ENCODE data around the gene FAM135A. TPM values are rescaled to one million over a fixed set of nuclear protein-coding genes. Genes with fewer than 3 reads are reported as not detected.
"Not testable (repeated sequence)": the region's sequence is repeated elsewhere in the genome, so short reads cannot be mapped to it uniquely, and the experiment has no call there.

The FAM135A gene
- total and polyA plus RNA-seq, 4 experiments from 2014 or later: 1.4 to 14.5 (median 7.1) TPM

DNA sequence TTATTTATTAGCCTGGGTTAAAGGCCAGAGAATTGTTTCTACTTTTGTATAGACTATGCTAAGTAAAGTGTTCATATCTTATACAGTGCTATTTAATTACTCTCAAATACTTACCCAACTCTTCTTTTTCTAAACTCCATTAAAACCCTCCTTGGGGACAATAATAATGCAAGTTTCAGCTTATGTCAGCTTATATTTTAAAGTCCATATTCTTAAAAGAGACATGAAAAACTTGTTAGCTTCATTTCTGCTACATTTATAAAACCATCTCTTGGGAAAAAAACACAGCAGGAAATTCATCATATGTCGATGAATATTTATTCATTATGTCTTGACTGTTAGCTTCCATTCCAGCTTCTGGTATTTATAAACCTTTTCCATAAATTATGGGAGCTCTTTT is 81.5 kb downstream of the FAM135A start:
- Mint-ChIP-seq H3K4me3 (no peak overlapping the region), H3K36me3 (peaks cover 22 to 27% of the 10 kb centered on the region in 2 donors), H3K4me1 (no peaks in the 10 kb centered on the region), H3K27me3 (no peaks in the 10 kb centered on the region), H3K27ac (no peak overlapping the region), H3K9me3 (peaks cover 2 to 23% (median 11%) of the 10 kb centered on the region in 8 donors)
- no peaks in the 10 kb centered on the region for H3K27me3 ChIP-seq (ENCODE audit: insufficient read depth, low read length)
- no peak overlapping the region for H3K4me3 ChIP-seq (ENCODE audit: low read length in 2 of 2)
- no peak overlapping the region for H3K27ac ChIP-seq (ENCODE audit: low read depth, low read length)
- DNase-seq: no peak
- H3K36me3 ChIP-seq (ENCODE audit: insufficient read depth, low read length): no peaks in the 10 kb centered on the region
- intact Hi-C loops (cut with micrococcal nuclease): no loop called here
- ChIA-PET CTCF (ENCODE audit: partially characterized antibody) (no interaction called here), POLR2A (ENCODE audit: partially characterized antibody) (no interaction called here)
- H3K9me3 ChIP-seq (ENCODE audit: control insufficient read depth in 1 of 2, low read length in 2 of 2): no peaks in the 10 kb centered on the region
- H3K4me1 ChIP-seq (ENCODE audit: insufficient read depth, low read length): no peaks in the 10 kb centered on the region

DNA sequence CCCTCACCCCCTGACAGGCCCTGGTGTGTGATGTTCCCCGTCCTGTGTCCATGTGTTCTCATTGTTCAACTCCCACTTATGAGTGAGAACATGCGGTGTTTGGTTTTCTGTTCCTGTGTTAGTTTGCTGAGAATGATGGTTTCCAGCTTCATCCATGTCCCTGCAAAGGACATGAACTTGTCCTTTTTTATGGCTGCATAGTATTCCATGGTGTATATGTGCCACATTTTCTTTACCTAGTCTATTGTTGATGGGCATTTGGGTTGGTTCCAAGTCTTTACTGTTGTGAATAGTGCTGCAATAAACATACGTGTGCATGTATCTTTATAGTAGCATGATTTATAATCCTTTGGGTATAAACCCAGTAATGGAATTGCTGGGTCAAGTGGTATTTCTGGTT is 82.5 kb downstream of the FAM135A start:
- not testable (repeated sequence) for H3K27me3 Mint-ChIP-seq

DNA sequence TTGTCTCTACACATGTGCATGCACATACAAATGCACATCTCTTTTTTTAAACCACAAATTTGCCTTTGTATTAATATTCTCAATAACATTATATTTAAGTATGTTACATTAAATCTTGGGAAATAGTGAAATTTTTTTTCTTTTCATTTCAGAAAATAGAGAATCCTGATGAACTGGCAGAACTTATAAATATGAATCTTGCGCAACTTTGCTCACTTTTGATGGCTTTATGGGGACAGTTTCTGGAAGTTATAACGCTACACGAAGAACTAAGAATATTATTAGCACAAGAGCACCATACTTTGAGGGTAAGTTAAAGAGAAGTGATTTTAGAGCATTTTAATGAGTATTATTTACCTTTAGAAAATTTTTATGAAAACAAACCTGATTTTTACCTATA is 89.2 kb downstream of the FAM135A start:
- Histone ChIP-seq H3K4me3 (ENCODE audit: low read length in 2 of 2) (no peak overlapping the region), H3K4me1 (ENCODE audit: insufficient read depth, low read length) (no peaks in the 10 kb centered on the region), H3K36me3 (ENCODE audit: insufficient read depth, low read length) (no peaks in the 10 kb centered on the region), H3K27me3 (ENCODE audit: insufficient read depth, low read length) (no peaks in the 10 kb centered on the region), H3K9me3 (ENCODE audit: control insufficient read depth in 1 of 2, low read length in 2 of 2) (peaks cover 0 to 3% of the 10 kb centered on the region in 2 donors), H3K27ac (ENCODE audit: low read depth, low read length) (no peak overlapping the region)
- intact Hi-C loops (cut with micrococcal nuclease): no loop called here
- DNase-seq: no peak
- ChIA-PET CTCF (ENCODE audit: partially characterized antibody) (no interaction called here), POLR2A (ENCODE audit: partially characterized antibody) (no interaction called here)
- no peaks in the 10 kb centered on the region for H3K27me3 Mint-ChIP-seq
- peaks cover 55 to 73% of the 10 kb centered on the region in 2 donors for H3K36me3 Mint-ChIP-seq
- H3K4me3 Mint-ChIP-seq: no peak overlapping the region
- peaks cover 0 to 43% (median 20%) of the 10 kb centered on the region in 8 donors for H3K9me3 Mint-ChIP-seq
- no peak overlapping the region for H3K27ac Mint-ChIP-seq
- no peaks in the 10 kb centered on the region for H3K4me1 Mint-ChIP-seq

More for the DNA sequence above, 82.5 kb downstream of the FAM135A start:
- H3K36me3 ChIP-seq (ENCODE audit: insufficient read depth, low read length); DNase-seq; CTCF ChIA-PET (ENCODE audit: partially characterized antibody); POLR2A ChIA-PET (ENCODE audit: partially characterized antibody); H3K27me3 ChIP-seq (ENCODE audit: insufficient read depth, low read length); H3K9me3 ChIP-seq (ENCODE audit: control insufficient read depth in 1 of 2, low read length in 2 of 2); H3K4me3 ChIP-seq (ENCODE audit: low read length in 2 of 2); H3K27ac ChIP-seq (ENCODE audit: low read depth, low read length); H3K4me3 Mint-ChIP-seq; H3K4me1 Mint-ChIP-seq; intact Hi-C loops (cut with micrococcal nuclease); H3K4me1 ChIP-seq (ENCODE audit: insufficient read depth, low read length): not testable (repeated sequence)
- Mint-ChIP-seq H3K9me3 (peaks cover 2 to 26% (median 14%) of the 10 kb centered on the region in 8 donors), H3K36me3 (peaks cover 29 to 32% of the 10 kb centered on the region in 2 donors), H3K27ac (peak overlapping the region in 1 of 7 donors; percentile 49)

- intact Hi-C loops (cut with micrococcal nuclease): no loop called here
- Histone ChIP-seq H3K36me3 (ENCODE audit: insufficient read depth, low read length) (no peaks in the 10 kb centered on the region), H3K27me3 (ENCODE audit: insufficient read depth, low read length) (no peaks in the 10 kb centered on the region), H3K9me3 (ENCODE audit: control insufficient read depth in 1 of 2, low read length in 2 of 2) (peaks cover 0 to 3% of the 10 kb centered on the region in 2 donors), H3K27ac (ENCODE audit: low read depth, low read length) (no peak overlapping the region), H3K4me1 (ENCODE audit: insufficient read depth, low read length) (no peaks in the 10 kb centered on the region), H3K4me3 (ENCODE audit: low read length in 2 of 2) (no peak overlapping the region)
- H3K9me3 Mint-ChIP-seq: peaks cover 0 to 32% (median 14%) of the 10 kb centered on the region in 8 donors
- H3K4me3 Mint-ChIP-seq: no peak overlapping the region
- POLR2A ChIA-PET (ENCODE audit: partially characterized antibody): no interaction called here
- no peaks in the 10 kb centered on the region for H3K4me1 Mint-ChIP-seq
- no peak overlapping the region for H3K27ac Mint-ChIP-seq
- CTCF ChIA-PET (ENCODE audit: partially characterized antibody): no interaction called here
- H3K27me3 Mint-ChIP-seq: no peaks in the 10 kb centered on the region
- peaks cover 50 to 61% of the 10 kb centered on the region in 2 donors for H3K36me3 Mint-ChIP-seq
- no peak for DNase-seq
Observed at GRCh38 chr6:70503813-70504465, 90.6 kb downstream of the FAM135A start.

GRCh38 chr6:70506321-70506720 is 93.0 kb downstream of the FAM135A start:
- Mint-ChIP-seq H3K9me3 (peaks cover 0 to 22% (median 10%) of the 10 kb centered on the region in 8 donors), H3K36me3 (peaks cover 35 to 47% of the 10 kb centered on the region in 2 donors), H3K27me3 (no peaks in the 10 kb centered on the region), H3K27ac (no peak overlapping the region), H3K4me3 (no peak overlapping the region), H3K4me1 (no peaks in the 10 kb centered on the region)
- H3K9me3 ChIP-seq (ENCODE audit: control insufficient read depth in 1 of 2, low read length in 2 of 2): peaks cover 0 to 3% of the 10 kb centered on the region in 2 donors
- H3K27ac ChIP-seq (ENCODE audit: low read depth, low read length): no peak overlapping the region
- H3K36me3 ChIP-seq (ENCODE audit: insufficient read depth, low read length): no peaks in the 10 kb centered on the region
- no peaks in the 10 kb centered on the region for H3K4me1 ChIP-seq (ENCODE audit: insufficient read depth, low read length)
- no peaks in the 10 kb centered on the region for H3K27me3 ChIP-seq (ENCODE audit: insufficient read depth, low read length)
- no peak overlapping the region for H3K4me3 ChIP-seq (ENCODE audit: low read length in 2 of 2)
- ChIA-PET CTCF (ENCODE audit: partially characterized antibody) (no interaction called here), POLR2A (ENCODE audit: partially characterized antibody) (no interaction called here)
- DNase-seq: no peak
- intact Hi-C loops (cut with micrococcal nuclease): no loop called here

GRCh38 chr6:70507161-70507560 is 93.9 kb downstream of the FAM135A start:
- no peaks in the 10 kb centered on the region for H3K4me1 Mint-ChIP-seq
- H3K9me3 ChIP-seq (ENCODE audit: control insufficient read depth in 1 of 2, low read length in 2 of 2): peaks cover 0 to 3% of the 10 kb centered on the region in 2 donors
- H3K9me3 Mint-ChIP-seq: peaks cover 0 to 22% (median 10%) of the 10 kb centered on the region in 8 donors
- H3K4me3 Mint-ChIP-seq: no peak overlapping the region
- H3K27me3 Mint-ChIP-seq: no peaks in the 10 kb centered on the region
- no peaks in the 10 kb centered on the region for H3K36me3 ChIP-seq (ENCODE audit: insufficient read depth, low read length)
- no peak overlapping the region for H3K27ac ChIP-seq (ENCODE audit: low read depth, low read length)
- H3K27me3 ChIP-seq (ENCODE audit: insufficient read depth, low read length): no peaks in the 10 kb centered on the region
- no peak overlapping the region for H3K4me3 ChIP-seq (ENCODE audit: low read length in 2 of 2)
- peaks cover 30 to 41% of the 10 kb centered on the region in 2 donors for H3K36me3 Mint-ChIP-seq
- no peak overlapping the region for H3K27ac Mint-ChIP-seq
- POLR2A ChIA-PET (ENCODE audit: partially characterized antibody): no interaction called here
- CTCF ChIA-PET (ENCODE audit: partially characterized antibody): no interaction called here
- no peaks in the 10 kb centered on the region for H3K4me1 ChIP-seq (ENCODE audit: insufficient read depth, low read length)
- no peak for DNase-seq
- intact Hi-C loops (cut with micrococcal nuclease): no loop called here

DNA sequence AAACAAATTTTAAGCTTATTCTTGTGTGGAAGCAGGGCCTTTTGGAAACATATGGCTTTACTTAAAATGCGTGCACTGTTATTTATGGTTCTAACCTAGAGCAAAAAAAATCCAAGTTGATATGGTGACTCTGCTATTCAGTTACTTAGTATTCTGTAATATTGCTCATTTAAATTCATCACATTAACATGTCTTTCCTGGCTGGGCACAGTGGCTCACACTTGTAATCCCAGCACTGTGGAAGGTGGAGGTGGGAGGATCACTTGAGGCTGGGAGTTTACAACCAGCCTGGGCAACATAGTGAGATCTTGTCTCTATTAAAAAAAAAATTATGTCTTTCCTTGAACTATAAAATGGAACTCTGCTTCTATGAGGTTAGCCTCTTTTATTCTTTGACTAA is 95.6 kb downstream of the FAM135A start:
- CTCF ChIA-PET (ENCODE audit: partially characterized antibody): no interaction called here
- Histone ChIP-seq H3K27me3 (ENCODE audit: insufficient read depth, low read length) (no peaks in the 10 kb centered on the region), H3K36me3 (ENCODE audit: insufficient read depth, low read length) (no peaks in the 10 kb centered on the region), H3K27ac (ENCODE audit: low read depth, low read length) (no peak overlapping the region), H3K4me3 (ENCODE audit: low read length in 2 of 2) (no peak overlapping the region), H3K9me3 (ENCODE audit: control insufficient read depth in 1 of 2, low read length in 2 of 2) (peaks cover 0 to 1% of the 10 kb centered on the region in 2 donors), H3K4me1 (ENCODE audit: insufficient read depth, low read length) (no peaks in the 10 kb centered on the region)
- intact Hi-C loops (cut with micrococcal nuclease): no loop called here
- no peak for DNase-seq
- Mint-ChIP-seq H3K27ac (no peak overlapping the region), H3K27me3 (no peaks in the 10 kb centered on the region), H3K36me3 (peaks cover 17 to 25% of the 10 kb centered on the region in 2 donors), H3K4me1 (no peaks in the 10 kb centered on the region), H3K9me3 (peaks cover 0 to 8% (median 4%) of the 10 kb centered on the region in 8 donors), H3K4me3 (no peak overlapping the region)
- POLR2A ChIA-PET (ENCODE audit: partially characterized antibody): no interaction called here
